Astrocyte (in vitro differentiated cells and primary cell): ENCODE measurements around the gene GSKIP. TPM values are rescaled to one million over a fixed set of nuclear protein-coding genes. Genes with fewer than 3 reads are reported as not detected.

Source experiments
- DNase-seq: peaks from one replicate; pipeline ENCODE4 v3.0.0-alpha.2; 2010; ENCODE audit warnings: low read depth
- FAIRE-seq: peaks from 2 replicates; lab custom pipeline; 2011; peaks lifted over from hg19 to GRCh38; lab: Jason Lieb, UNC
- H2AFZ ChIP-seq: 2 replicates; pipeline ENCODE4 v1.6.0; 2012; ENCODE audit warnings: low read depth, low read length, inconsistent platforms
- H3K27ac ChIP-seq: 2 replicates; pipeline ENCODE4 v1.5.1; 2011; ENCODE audit warnings: low read depth, low read length, inconsistent platforms
- H3K27me3 ChIP-seq: 2 replicates; pipeline ENCODE4 v1.6.0; 2011; ENCODE audit warnings: low read length, inconsistent platforms; ENCODE audit not compliant: insufficient read depth
- H3K36me3 ChIP-seq: 2 replicates; pipeline ENCODE4 v1.5.1; 2011; ENCODE audit warnings: low read length, inconsistent platforms; ENCODE audit not compliant: insufficient read depth
- H3K4me1 ChIP-seq: 2 replicates; pipeline ENCODE4 v1.5.1; 2011; ENCODE audit warnings: low read length, inconsistent platforms; ENCODE audit not compliant: insufficient read depth
- H3K4me2 ChIP-seq: 2 replicates; pipeline ENCODE4 v1.6.0; 2012; ENCODE audit warnings: low read length, inconsistent platforms
- H3K4me3 ChIP-seq: 2 replicates; pipeline ENCODE4 v1.5.1; 2011; ENCODE audit warnings: low read depth, mild to moderate bottlenecking, low read length, inconsistent platforms; ENCODE audit not compliant: insufficient read depth
- H3K79me2 ChIP-seq: 2 replicates; pipeline ENCODE4 v1.6.0; 2012; ENCODE audit warnings: mild to moderate bottlenecking, low read length, inconsistent platforms; ENCODE audit not compliant: insufficient read depth
- H3K9ac ChIP-seq: 2 replicates; pipeline ENCODE4 v1.6.0; 2012; ENCODE audit warnings: mild to moderate bottlenecking, low read length, inconsistent platforms
- H3K9me3 ChIP-seq: 2 replicates; pipeline ENCODE4 v1.5.1; 2012; ENCODE audit warnings: low read depth, mild to moderate bottlenecking, low read length, inconsistent platforms; ENCODE audit not compliant: insufficient read depth
- H4K20me1 ChIP-seq: 2 replicates; pipeline ENCODE4 v1.6.0; 2012; ENCODE audit warnings: low read length, inconsistent platforms; ENCODE audit not compliant: insufficient read depth
- H3K27ac Mint-ChIP-seq: one replicate; pipeline ENCODE4 v1.8.0; 2021; ENCODE audit warnings: mild to moderate bottlenecking, mixed read lengths; ENCODE audit not compliant: unreplicated experiment
- H3K27me3 Mint-ChIP-seq: one replicate; pipeline ENCODE4 v1.8.0; 2021; ENCODE audit warnings: low read depth, mixed read lengths; ENCODE audit not compliant: unreplicated experiment
- H3K36me3 Mint-ChIP-seq: one replicate; pipeline ENCODE4 v1.8.0; 2021; ENCODE audit warnings: low read depth, mixed read lengths; ENCODE audit not compliant: unreplicated experiment
- H3K4me1 Mint-ChIP-seq: one replicate; pipeline ENCODE4 v1.8.0; 2021; ENCODE audit warnings: low read depth, mixed read lengths; ENCODE audit not compliant: unreplicated experiment
- H3K4me3 Mint-ChIP-seq: one replicate; pipeline ENCODE4 v1.8.0; 2021; ENCODE audit warnings: mild to moderate bottlenecking, moderate library complexity, mixed read lengths; ENCODE audit not compliant: unreplicated experiment
- H3K9me3 Mint-ChIP-seq: one replicate; pipeline ENCODE4 v1.8.0; 2021; ENCODE audit warnings: mild to moderate bottlenecking, mixed read lengths; ENCODE audit not compliant: unreplicated experiment
- CTCF ChIP-seq: IDR thresholded peaks from 2 replicates; pipeline ENCODE4 v1.5.1; 2011; ENCODE audit warnings: low read depth, mild to moderate bottlenecking, inconsistent platforms, low read length, moderate library complexity; ENCODE audit not compliant: insufficient read depth
- EZH2 ChIP-seq: IDR thresholded peaks from 2 replicates; pipeline ENCODE4 v1.6.1; 2012; ENCODE audit warnings: mild to moderate bottlenecking, low read length, inconsistent platforms; ENCODE audit not compliant: insufficient read depth
- total RNA-seq: library from RNA; stranded (reverse); gene quantifications from 2 replicates; pipeline ENCODE4 v1.2.1, GENCODE V29; 2021

Gene GSKIP
- total RNA-seq, 1 donor from 2014 or later: 22.7 TPM

- Histone ChIP-seq H2AFZ (no peak overlapping the region), H3K36me3 (no peaks in the 10 kb centered on the region), H3K79me2 (peaks cover 52% of the 10 kb centered on the region), H3K27me3 (no peaks in the 10 kb centered on the region), H3K27ac (no peak overlapping the region), H3K4me2 (no peak overlapping the region), H3K9ac (no peak overlapping the region), H4K20me1 (peaks cover 43% of the 10 kb centered on the region), H3K4me1 (no peaks in the 10 kb centered on the region), H3K9me3 (no peaks in the 10 kb centered on the region), H3K4me3 (no peak overlapping the region)
- no peak for FAIRE-seq
- Mint-ChIP-seq H3K36me3 (peaks cover 10% of the 10 kb centered on the region), H3K4me1 (no peaks in the 10 kb centered on the region), H3K27me3 (no peaks in the 10 kb centered on the region), H3K27ac (no peak overlapping the region), H3K9me3 (no peaks in the 10 kb centered on the region), H3K4me3 (no peak overlapping the region)
- no peak for TF ChIP-seq EZH2
- no peak for DNase-seq
Observed at GRCh38 chr14:96373538-96373937, 10.2 kb downstream of the GSKIP start.

- no peak overlapping the region for H3K27ac ChIP-seq
- H3K4me2 ChIP-seq: no peak overlapping the region
- no peaks in the 10 kb centered on the region for H3K36me3 ChIP-seq
- DNase-seq: no peak
- no peak overlapping the region for H3K27ac Mint-ChIP-seq
- peaks cover 29% of the 10 kb centered on the region for H4K20me1 ChIP-seq
- no peaks in the 10 kb centered on the region for H3K27me3 ChIP-seq
- no peak overlapping the region for H3K9ac ChIP-seq
- H3K9me3 Mint-ChIP-seq: no peaks in the 10 kb centered on the region
- no peak overlapping the region for H2AFZ ChIP-seq
- H3K4me1 ChIP-seq: no peaks in the 10 kb centered on the region
- TF ChIP-seq EZH2 (no peak), CTCF (no peak)
- H3K79me2 ChIP-seq: peaks cover 27% of the 10 kb centered on the region
- H3K4me3 ChIP-seq: no peak overlapping the region
- no peaks in the 10 kb centered on the region for H3K27me3 Mint-ChIP-seq
- FAIRE-seq: peak; percentile 39
- peaks cover 4% of the 10 kb centered on the region for H3K4me1 Mint-ChIP-seq
- H3K9me3 ChIP-seq: no peaks in the 10 kb centered on the region
- H3K36me3 Mint-ChIP-seq: peaks cover 4% of the 10 kb centered on the region
- no peak overlapping the region for H3K4me3 Mint-ChIP-seq
Observed at GRCh38 chr14:96376093-96376492, 12.8 kb downstream of the GSKIP start.

GRCh38 chr14:96380735-96381134, 17.4 kb downstream of the GSKIP start:
- no peak for FAIRE-seq
- peaks cover 19% of the 10 kb centered on the region for H4K20me1 ChIP-seq
- no peak overlapping the region for H2AFZ ChIP-seq
- no peak overlapping the region for H3K27ac ChIP-seq
- Mint-ChIP-seq H3K36me3 (peaks cover 4% of the 10 kb centered on the region), H3K27ac (no peak overlapping the region), H3K9me3 (no peaks in the 10 kb centered on the region), H3K4me1 (peaks cover 4% of the 10 kb centered on the region), H3K4me3 (no peak overlapping the region), H3K27me3 (no peaks in the 10 kb centered on the region)
- peaks cover 10% of the 10 kb centered on the region for H3K79me2 ChIP-seq
- TF ChIP-seq EZH2 (no peak), CTCF (no peak)
- H3K4me1 ChIP-seq: no peaks in the 10 kb centered on the region
- H3K36me3 ChIP-seq: no peaks in the 10 kb centered on the region
- H3K9me3 ChIP-seq: no peaks in the 10 kb centered on the region
- H3K4me2 ChIP-seq: no peak overlapping the region
- H3K27me3 ChIP-seq: no peaks in the 10 kb centered on the region
- H3K4me3 ChIP-seq: no peak overlapping the region
- no peak overlapping the region for H3K9ac ChIP-seq
- no peak for DNase-seq
